ENCODE results near the gene TXNDC15.
"Not testable (repeated sequence)": the region's sequence is repeated elsewhere in the genome, so short reads cannot be mapped to it uniquely, and the experiment has no call there.

The TXNDC15 gene

DNA sequence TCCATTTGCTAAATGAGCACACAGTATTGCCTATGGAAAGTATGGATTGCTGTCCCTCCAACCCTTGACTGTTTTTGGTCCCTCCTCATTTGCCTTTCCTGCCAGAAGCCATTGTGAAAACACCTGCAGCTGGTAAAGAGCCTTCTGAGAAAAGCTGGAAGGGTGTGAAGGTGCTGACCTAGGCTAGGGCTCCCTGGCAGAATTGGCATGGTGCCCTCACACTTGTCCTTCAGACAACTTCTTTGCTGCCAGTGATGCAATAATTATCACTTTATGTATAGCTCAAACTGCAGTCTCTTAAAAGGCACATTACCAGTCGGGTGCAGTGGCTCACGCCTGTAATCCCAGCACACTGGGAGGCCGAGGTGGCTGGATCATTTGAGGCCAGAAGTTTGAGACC is 4.2 kb downstream of the TXNDC15 start:
- FAIRE-seq: no peak

DNA sequence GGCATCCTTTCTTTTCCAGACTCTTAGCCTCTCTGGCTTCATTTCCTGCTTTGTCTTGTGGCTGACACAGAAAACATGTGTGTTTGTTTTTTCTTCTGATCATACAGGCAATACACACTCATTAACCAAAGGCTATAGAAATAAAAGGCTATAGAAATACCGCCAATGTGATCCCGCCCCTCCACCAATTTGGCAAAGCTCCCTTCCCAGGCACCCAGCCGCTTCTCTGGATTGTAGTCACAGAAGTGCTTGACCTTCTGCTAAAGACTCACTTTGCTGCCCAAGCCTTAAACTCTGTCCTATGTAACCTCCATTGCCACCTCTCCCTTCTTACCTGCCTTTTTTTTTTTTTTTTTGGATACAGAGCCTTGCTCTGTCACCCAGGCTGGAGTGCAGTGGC is 5.3 kb downstream of the TXNDC15 start:
- no peak for FAIRE-seq

DNA sequence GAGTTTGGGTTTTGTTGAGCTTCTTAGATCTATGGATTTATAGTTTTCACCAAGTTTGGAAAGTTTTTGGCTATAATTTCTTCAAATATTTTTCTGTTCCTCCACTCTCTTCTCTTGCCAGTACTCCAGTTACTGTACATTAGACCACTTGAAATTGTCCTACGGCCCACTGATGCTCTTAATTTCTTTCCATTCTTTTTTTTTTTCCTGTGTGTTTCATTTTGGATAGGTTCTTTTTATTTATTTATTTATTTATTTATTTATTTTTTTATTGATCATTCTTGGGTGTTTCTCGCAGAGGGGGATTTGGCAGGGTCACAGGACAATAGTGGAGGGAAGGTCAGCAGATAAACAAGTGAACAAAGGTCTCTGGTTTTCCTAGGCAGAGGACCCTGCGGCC is 6.8 kb downstream of the TXNDC15 start:
- not testable (repeated sequence) for FAIRE-seq

DNA sequence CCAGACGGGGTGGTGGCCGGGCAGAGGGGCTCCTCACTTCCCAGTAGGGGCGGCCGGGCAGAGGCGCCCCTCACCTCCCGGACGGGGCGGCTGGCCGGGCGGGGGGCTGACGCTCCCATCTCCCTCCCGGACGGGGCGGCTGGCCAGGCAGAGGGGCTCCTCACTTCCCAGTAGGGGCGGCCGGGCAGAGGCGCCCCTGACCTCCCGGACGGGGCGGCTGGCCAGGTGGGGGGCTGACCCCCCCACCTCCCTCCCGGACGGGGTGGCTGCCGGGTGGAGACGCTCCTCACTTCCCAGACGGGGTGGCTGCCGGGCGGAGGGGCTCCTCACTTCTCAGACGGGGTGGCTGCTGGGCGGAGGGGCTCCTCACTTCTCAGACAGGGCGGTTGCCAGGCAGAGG is 7.5 kb downstream of the TXNDC15 start:
- not testable (repeated sequence) for FAIRE-seq

DNA sequence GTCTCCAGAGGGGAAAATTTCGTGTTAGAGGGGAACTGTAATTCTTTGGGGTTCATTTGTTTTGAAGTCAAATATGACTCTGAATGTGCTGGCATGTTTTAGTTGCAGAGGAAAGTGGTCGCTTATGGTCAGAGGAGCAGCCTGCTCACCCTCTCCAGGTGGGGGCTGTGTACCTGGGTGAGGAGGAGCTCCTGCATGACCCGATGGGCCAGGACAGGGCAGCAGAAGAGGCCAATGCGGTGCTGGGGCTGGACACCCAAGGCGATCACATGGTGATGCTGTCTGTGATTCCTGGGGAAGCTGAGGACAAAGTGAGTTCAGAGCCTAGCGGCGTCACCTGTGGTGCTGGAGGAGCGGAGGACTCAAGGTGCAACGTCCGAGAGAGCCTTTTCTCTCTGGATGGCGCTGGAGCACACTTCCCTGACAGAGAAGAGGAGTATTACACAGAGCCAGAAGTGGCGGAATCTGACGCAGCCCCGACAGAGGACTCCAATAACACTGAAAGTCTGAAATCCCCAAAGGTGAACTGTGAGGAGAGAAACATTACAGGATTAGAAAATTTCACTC is 13.5 kb downstream of the TXNDC15 start:
- FAIRE-seq: no peak

DNA sequence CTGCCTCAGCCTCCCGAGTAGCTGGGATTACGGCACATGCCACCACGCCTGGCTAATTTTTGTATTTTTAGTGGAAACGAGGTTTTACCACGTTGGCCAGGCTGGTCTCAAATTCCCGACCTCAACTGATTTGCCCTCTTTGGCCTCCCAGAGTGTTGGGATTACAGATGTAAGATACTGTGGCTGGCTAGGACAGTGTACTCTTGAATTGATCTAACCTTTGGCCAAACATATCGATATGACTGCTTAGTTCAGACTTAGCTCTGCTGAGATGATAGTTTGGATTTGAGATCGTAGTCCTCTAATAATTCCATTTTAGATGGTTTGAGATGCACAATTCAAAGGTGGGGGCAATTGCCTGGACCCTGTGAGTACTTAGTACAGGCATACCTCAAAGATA is 15.2 kb downstream of the TXNDC15 start:
- FAIRE-seq: no peak

DNA sequence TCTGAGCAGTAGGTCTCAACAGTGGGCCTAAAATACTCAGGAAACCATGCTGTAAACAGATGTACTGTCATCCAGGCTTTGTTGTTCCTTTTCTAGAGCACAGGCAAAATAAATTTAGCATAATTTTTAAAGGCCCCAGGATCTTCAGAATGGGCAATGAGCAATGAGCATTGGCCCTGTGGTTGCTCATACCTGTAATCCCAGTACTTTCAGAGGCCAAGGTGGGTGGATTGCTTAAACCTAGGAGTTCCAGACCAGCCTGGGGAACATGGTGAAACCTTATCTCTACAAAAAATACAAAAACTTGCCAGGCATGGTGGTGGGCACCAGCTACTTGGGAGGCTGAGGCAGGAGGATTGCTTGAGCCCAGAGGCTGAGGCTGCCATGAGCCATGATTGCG is 17.3 kb downstream of the TXNDC15 start:
- no peak for FAIRE-seq

DNA sequence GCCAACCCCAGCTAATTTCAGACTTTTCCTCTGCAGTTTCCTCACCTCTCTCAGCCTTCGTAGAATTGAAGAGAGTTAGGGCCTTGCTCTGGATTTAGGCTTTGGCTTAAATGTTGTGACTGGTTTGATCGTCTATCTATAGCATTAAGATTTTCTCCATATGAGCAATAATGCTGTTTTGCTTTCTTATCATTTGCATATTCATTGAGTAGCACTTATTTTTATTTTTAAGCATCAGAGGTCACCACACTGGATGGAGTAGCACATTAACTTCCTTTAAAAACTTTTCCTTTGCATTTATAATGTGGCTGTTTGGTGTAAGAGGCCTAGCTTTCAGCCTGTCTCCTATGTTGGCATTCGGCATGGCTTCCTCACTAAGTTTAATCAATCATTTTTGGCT is 18.1 kb downstream of the TXNDC15 start:
- no peak for FAIRE-seq

DNA sequence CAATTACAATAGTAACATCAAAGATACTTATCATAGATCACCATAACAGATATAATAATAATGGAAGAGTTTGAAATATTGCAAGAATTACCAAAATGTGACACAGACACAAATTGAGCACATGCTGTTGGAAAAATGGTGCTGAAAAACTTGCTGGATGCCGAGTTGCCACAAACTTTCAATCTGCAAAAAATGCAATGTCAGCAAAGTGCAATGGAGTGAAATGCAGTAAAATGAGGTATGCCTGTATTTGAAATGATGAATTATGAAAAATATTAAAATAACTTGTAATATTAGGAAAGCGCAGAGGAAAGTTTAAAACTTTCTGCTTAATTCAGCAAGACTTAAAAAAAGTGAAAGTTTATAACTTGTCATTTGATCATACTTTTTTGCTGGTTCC is 18.8 kb downstream of the TXNDC15 start:
- FAIRE-seq: no peak

DNA sequence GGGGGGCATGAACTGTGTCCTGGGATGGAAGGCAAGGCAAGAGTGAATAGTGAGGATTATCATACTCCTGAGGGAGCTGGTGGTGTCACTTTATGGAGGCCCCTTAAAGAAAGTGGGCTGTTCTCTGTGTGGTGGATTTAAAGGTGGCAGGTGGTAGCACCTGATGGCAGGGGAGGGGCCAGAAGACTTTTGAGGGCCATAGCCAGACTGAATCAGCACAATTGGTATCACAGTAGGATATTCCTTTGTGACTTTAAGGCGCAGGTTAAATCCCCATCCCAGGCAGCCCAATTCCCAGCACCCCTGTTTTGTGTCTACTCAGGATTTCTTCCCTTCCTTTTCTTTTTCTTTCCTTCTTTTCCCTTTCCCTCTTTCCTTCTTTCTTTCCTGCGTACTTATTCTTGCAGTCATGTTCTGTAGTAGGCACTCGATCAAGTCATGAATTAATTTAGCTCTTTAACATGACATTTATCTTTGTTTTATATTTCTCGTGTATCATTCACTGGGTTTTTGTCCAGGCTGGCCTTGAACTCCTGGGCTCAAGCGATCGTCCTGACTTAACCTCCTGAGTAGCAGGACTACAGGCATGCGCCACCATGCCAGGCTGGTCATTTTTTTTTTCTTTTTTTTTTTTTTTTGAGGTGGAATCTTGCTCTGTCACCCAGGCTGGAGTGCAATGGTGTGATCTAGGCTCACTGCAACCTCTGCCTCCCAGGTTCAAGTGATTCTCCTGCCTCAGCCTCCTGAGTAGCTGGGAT is 19.8 kb downstream of the TXNDC15 start:
- FAIRE-seq: no peak

DNA sequence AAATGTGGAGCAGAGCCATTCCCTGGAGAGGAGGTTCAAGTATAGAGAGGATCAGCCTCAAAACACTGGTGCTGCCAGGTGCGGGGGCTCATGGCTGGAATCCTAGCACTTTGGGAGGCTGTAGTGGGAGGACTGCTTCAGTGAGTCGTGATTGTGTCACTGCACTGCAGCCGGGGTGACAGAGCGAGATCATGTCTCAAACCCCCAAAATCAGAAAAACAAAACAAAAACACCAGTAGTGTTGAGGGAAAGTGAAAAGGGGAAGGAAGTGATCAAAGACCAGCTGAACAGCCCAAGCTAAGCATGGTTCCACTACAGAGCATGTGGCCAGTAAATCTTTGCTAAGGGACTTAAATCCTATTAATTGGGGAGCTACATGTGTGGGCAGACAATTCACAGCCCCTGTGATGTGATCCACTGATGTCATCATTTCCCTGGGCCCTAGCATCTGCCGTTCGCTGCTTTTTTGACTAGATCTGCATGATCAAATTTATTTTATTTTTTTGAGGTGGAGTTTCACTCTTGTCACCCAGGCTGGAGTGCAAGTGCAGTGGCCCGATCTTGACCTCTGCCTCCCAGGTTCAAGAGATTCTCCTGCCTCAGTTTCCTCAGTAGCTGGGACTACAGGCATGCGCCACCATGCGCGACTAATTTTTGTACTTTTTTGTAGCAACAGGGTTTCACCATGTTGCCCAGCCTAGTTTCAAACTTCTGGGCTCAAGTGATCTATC is 28.1 kb downstream of the TXNDC15 start:
- no peak for FAIRE-seq

DNA sequence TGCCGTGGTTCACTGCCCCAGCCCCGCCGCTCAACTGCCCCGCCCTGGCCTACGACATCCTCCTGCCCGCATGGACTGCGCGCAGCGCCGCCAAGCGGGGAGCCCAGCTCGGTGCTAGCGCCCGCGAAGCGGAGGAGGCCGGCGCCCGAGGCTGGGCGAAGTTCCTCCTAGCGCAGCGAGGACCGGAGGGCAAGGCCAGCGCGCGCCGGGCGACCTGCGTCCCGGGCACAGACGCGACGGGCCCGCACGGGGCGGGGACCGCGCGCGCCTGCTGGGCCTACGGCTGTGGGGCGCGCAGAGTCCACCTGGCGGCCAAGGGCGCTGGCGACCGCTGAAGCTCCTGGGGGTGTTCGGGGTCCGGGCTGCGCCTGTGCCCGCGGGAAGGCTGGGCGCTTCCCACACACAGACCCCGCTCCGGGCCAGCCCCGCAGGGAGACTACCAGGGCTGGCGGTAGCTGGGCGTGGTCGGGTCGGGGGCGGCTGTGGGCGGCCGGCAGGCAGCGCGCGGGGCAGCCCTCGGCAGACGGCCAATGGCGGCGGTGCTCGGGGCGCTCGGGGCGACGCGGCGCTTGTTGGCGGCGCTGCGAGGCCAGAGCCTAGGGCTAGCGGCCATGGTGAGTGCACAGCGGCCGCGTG is 30.6 kb downstream of the TXNDC15 start, which contains the start of gene PCBD2:
TSS of gene PCBD2 (plus strand) at position 522 of the 636 bp plus-strand sequence. CDS start at position 531, 9 bp downstream.
- FAIRE-seq: no peak

DNA sequence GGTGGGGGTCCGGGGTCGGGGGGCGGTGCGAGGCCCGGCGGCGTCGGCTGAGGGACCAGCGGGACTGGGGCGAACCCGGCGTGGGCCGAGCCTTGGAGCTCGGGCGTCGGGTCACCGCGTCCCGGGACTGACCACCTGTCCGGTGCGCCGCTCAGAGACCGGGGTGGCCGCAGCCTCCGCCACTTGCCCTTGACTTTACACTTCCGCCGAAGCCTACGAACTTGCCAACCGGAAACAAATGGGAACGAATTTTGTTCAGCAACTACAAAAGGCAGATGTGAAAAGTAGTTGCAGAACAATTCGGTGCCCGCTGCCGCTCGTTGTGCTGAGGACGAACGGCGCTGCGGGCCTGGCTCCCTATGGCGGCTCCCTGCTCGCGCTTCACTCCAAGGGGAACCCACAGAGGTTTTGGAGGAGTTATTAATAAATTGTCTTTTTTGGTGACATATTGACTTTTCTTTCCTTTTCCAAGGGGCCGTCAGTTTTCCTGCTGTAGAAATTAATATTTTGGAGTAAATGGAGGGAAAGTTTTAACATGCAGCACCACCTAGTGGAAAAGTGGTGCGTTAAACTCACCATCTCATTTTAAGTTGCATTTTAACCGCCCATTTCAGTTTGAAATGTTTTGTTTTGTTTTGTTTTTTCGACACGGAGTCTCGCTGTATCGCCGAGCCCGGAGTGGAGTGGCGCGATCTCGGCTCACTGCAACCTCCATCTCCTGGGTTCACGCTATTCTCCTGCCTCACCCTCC is 31.2 kb downstream of the TXNDC15 start:
- FAIRE-seq: peak; percentile 90

DNA sequence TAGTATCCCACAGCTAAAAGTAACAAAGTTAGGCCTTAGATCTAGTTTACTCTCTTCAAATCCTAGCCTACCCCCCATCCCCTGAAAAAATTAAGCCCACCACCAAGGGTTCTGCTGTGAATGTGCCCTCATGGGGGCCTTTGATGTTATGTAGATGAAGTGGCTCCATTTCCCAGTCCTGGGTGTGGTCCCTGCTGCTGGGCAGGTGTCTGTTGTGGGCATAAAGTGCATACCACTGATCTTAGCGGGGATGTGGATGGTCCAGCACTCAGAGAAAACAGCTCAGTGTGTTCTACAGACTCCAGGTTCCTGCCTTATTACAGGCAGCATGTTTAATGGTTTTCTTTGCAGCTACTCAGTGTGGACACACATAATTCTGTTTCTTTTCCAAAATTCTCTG is 32.6 kb downstream of the TXNDC15 start:
- no peak for FAIRE-seq

DNA sequence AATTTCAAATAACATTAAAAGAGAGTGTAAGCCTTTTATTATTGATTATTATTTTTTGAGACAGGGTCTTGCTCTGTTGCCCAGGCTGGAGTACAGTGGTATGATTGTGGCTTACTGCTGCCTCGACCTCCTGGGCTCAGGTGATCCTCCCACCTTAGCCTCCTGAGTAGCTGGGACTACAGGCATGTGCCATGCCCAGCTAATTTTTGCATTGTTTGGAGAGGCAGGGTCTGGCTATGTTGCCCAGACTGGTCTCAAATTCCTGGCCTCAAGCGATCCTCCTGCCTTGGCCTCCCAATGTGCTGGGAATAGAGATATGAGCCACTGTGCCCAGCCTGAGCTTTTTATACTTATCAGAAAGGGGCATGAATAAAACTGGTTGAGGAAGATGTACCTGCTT is 36.6 kb downstream of the TXNDC15 start:
- not testable (repeated sequence) for FAIRE-seq

DNA sequence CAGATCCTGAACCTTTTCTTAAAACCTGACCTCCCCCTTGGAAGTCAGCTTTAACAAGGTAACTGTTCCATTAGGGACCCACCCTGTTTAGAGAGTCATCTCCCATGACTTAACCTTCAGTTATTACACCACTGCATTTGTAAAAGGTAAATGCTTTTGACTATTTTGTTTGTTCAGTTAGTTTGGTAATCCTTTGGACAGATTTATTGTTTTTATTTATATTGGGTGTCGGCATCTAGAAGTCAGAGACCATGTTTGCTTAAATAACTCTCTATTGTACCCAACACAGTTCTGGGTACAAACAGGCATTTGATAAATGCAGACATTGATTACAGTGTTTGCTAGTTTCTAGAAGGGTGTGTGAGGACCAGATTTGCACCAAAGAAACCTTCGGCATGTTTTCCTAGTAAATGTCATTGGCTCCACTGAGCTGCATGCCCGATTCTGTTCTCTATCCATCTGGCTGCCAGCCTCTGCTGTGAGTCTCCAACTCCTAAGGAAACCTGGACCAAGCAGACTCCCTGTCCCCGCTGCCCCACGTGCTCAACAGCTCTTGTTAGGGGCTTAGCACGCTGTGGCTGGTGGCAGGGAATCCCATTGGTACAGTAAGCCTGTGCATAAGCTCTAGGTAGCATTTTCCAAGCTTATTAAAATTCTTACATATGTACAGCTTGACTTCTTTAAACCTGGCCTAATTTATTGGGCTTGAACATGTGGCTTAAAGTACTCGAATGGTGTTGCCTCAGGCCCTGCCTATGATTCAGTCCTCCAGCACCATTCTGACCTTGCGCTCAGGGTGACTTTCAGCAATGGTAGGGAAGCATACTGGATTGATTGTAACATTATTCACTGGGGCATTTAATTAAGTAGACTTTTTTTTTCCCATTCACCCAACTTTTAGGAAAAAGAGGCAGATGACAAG is 37.4 kb downstream of the TXNDC15 start:
- FAIRE-seq: no peak

DNA sequence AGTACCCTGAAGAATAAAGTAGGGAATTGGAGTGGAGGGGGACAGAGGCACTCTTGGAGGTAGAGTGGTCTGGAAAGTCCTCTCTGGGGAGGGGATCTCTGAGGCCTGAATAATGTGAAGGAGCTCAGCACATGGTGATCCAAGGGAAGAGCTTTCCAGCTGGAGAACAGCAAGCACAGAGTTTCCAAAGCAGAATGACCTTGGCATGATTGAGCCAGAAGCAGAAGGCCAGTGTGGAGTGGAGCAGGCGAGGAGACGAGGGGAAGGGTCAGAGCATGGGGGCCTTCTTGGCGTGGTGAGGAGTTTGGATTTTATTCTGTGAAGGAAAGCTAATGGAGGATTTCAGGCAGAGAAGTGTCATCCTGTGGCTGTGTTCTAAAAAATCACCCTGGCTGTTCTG is 39.1 kb downstream of the TXNDC15 start:
- no peak for FAIRE-seq

DNA sequence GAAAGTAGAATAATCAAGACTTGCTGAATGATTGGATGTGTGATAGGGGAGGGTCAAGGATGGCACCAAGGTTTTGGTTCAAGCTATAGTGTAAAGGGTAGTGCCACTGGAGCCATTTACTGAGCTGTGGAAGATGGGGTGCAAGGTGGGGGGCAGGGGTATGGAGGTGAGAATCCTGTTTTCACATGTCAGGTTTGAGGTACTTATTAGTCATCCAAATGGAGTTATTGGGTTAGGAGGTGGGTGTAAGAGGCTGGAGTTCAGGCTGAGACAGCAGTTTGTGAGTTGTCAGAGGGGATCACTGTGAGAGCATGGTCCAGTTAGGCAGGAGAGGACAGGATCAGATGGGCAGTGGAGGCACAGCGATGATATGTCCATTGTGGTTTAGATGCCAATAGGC is 39.6 kb downstream of the TXNDC15 start:
- FAIRE-seq: no peak

DNA sequence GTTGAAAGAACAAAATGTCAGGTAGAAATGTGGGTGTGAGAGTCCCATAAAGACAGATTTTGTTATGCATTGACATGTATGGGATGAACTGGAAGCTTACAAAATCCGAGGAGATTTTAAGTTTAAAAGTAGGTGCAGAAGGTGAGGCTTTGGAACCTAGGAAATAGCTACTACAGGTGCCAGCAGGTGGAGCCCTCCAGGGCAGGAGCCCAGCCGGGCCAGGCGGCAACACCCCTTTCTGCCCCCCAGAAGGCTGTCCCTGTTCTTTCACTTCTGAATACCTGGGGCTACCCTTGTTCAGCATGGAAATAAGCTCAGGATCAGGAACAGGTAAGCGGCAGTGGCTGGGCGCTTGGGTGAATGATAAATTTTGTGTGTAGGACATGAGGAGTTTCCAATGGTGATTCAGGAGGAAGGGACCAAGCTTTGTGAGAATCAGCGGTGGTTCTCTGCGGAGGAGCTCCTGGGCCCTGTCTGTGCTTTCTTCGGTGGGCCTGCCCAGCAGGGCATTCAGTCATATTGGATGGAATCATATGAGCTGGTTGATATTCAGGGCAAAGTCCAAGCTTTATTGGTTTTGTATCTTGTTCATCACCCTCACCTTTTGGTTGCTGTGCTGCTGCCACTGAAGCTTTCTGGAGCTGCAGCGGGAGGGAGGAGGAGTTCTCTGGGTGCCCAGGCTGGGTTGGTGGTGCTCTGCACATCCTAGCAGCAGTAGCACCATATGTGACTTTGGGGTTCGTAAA is 43.1 kb downstream of the TXNDC15 start:
- no peak for FAIRE-seq

DNA sequence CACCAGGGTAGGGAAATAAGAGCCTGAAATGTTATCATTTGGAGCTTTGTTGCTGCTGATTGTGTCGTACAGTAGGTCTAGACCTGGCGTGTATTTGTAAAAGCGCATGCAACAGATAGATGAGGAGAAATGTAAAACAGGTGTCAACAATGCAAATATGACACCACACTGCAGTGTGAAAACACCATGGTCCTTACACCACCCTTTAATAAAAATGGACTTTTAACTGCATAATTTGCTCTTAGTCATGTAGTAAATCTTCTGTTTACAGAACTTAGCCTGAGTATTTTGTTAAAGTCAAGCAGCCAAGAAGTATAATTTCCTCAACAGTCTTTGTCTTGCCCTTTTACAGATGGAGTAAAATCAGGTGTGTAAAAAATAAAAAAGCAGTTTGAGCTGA is 44.7 kb downstream of the TXNDC15 start:
- no peak for FAIRE-seq

Measured in islet of Langerhans (tissue), 1 donor.